ENCODE data around the gene CDC5L. TPM values are rescaled to one million over a fixed set of nuclear protein-coding genes. Genes with fewer than 3 reads are reported as not detected.
"Not testable (repeated sequence)": the region's sequence is repeated elsewhere in the genome, so short reads cannot be mapped to it uniquely, and the experiment has no call there.

The CDC5L gene
- total RNA-seq, 1 donor: 27.2 TPM

DNA sequence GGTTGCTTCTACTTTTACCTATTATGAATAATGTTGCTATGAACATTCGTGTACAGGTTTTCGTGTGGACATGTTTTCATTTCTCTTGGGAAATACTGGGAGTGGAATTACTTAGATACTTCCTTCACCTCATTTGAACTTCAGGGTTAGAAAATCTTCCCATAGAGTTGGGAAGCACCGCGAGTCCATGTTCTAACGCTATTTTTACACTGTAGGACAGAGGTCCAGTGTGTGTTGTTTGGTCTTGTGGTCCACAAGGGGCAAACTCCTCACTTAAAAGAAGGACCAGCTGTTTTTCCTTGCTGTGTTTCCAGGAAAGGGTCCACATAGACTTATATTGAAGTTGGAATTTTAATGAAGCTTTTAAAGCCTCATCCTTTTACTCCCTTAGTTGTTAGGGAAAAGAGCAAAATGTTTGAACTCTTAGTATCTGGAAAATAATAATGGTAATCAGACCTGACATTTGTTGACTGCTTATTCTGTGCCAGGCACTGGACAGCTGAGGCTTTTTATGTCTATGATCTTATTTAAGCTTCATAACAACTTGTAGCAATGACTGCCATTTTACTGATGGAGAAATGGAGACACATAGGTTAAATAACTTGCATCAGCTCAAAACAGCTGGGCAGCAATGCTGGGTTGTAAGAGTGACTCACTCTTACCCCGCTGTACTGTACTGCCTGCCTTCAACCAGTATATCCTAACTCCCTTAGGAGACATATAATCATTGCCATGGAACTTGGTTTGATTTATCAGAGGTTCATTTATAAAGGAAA, 52.0 kb downstream of the CDC5L start:
- TF ChIP-seq, protein P1, sequence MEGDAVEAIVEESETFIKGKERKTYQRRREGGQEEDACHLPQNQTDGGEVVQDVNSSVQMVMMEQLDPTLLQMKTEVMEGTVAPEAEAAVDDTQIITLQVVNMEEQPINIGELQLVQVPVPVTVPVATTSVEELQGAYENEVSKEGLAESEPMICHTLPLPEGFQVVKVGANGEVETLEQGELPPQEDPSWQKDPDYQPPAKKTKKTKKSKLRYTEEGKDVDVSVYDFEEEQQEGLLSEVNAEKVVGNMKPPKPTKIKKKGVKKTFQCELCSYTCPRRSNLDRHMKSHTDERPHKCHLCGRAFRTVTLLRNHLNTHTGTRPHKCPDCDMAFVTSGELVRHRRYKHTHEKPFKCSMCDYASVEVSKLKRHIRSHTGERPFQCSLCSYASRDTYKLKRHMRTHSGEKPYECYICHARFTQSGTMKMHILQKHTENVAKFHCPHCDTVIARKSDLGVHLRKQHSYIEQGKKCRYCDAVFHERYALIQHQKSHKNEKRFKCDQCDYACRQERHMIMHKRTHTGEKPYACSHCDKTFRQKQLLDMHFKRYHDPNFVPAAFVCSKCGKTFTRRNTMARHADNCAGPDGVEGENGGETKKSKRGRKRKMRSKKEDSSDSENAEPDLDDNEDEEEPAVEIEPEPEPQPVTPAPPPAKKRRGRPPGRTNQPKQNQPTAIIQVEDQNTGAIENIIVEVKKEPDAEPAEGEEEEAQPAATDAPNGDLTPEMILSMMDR (IDR thresholded peaks at IDR 0.05; ENCODE audit: insufficient read depth, low read length): no peak
- DNase-seq (ENCODE audit: low read depth): peak; percentile 73
- no peak overlapping the region for H3K4me3 ChIP-seq (ENCODE audit: low read depth, low read length)

DNA sequence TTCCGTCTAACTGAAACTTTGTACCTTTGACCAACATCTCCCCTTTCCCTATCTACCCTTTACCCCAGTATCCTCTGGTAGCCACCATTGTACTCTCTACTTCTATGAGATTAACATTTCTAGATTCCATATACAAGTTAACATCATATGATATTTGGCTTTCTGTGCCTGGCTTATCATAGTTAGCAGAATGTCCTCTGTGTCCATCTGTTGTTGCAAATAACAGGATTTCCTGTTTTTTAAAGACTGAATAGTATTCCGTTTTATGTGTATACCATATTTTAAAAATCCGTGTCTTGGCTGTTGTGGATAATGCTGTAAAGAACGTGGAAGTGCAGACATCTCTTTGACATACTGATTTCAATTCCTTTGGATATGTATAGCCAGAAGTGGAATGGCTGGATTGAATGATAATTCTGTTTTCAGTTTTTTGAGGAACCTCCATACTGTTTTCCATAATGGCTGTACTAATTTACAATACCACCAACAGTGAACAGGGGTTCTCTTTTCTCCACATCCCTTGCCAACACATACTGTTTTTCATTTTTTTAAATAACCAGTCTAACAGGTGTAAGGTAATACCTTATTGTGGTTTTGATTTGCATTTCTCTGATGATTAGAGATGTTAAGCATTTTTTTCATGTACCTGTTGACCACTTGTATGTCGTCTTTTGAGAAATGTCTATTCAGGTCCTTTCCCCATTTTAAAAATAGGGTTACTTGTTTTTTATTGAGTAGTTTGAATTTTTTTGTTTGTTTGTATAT, 53.8 kb downstream of the CDC5L start:
- DNase-seq (ENCODE audit: low read depth): no peak
- no peak overlapping the region for H3K4me3 ChIP-seq (ENCODE audit: low read depth, low read length)
- TF ChIP-seq, protein P1 (IDR thresholded peaks at IDR 0.05; ENCODE audit: insufficient read depth, low read length): no peak

DNA sequence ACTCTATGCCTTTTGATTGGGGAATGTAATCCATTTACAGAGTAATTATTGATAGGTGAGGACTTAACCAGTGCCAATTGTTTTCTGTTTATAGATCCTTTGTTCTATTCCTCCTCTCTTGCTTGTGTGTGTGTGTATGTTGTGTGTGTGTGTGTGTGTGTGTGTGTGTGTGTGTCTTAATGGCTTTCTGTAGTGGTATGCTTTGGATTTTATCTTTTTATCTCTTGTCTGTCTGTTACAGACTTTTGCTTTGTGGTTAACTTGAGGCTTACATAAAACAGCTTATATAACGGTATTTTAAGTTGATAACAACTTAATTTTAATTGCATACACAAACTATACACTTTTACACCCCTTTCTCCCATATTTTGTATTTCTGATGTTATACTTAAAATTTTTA, 54.7 kb downstream of the CDC5L start:
- no peak for DNase-seq (ENCODE audit: low read depth)
- H3K4me3 ChIP-seq (ENCODE audit: low read depth, low read length): no peak overlapping the region
- TF ChIP-seq, protein P1 (IDR thresholded peaks at IDR 0.05; ENCODE audit: insufficient read depth, low read length): no peak

DNA sequence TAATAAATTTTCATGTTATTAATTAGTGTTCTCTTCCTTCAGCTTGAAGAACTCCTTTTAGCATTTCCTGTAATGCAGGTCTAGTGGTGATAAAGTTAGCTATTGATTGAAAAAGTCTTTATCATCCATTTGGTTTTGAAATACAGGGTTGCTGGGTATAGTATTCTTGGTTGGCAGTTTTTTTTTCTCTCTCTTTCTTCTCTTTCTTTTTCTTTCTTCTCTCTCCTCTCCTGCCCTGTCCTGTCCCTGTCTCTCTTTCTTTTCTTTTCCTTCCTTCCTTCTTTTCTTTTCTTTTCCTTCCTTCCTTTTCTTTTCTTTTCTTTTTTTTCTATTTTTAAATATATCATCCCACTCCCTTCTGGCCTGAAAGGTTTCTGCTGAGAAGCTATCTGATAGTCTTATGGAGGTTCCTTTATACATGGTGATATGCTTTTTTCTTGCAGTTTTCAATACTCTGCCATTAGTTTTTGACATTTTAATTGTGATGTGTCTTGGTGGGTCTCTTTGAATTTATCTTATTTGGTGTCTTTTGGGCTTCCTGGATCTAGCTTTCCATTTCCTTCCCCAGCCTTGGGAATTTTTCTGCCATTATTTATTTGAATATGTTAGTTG, 55.4 kb downstream of the CDC5L start:
- H3K4me3 ChIP-seq (ENCODE audit: low read depth, low read length): no peak overlapping the region
- TF ChIP-seq, protein P1 (IDR thresholded peaks at IDR 0.05; ENCODE audit: insufficient read depth, low read length): no peak
- DNase-seq (ENCODE audit: low read depth): no peak

DNA sequence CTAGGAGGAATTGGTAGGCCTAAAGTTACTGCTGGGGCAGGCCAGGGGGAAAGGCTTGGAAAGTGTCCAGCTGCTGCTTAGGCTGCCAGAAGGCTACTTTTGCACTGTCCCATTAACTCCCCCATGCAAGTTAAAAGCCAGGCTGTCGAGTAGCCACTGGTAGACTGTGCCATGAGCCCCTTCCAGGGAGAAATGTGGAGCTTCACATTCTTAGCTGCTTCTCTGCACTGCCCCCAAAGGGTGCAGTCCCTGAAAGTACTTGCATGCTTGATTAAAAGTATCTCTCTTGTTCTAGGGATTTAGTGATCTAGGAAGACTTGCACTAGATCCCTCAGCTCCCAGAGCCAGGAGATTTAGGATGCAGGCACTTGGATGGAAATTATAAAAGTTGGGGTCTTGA, 57.3 kb downstream of the CDC5L start:
- DNase-seq (ENCODE audit: low read depth): no peak
- no peak overlapping the region for H3K4me3 ChIP-seq (ENCODE audit: low read depth, low read length)
- TF ChIP-seq, protein P1 (IDR thresholded peaks at IDR 0.05; ENCODE audit: insufficient read depth, low read length): no peak

DNA sequence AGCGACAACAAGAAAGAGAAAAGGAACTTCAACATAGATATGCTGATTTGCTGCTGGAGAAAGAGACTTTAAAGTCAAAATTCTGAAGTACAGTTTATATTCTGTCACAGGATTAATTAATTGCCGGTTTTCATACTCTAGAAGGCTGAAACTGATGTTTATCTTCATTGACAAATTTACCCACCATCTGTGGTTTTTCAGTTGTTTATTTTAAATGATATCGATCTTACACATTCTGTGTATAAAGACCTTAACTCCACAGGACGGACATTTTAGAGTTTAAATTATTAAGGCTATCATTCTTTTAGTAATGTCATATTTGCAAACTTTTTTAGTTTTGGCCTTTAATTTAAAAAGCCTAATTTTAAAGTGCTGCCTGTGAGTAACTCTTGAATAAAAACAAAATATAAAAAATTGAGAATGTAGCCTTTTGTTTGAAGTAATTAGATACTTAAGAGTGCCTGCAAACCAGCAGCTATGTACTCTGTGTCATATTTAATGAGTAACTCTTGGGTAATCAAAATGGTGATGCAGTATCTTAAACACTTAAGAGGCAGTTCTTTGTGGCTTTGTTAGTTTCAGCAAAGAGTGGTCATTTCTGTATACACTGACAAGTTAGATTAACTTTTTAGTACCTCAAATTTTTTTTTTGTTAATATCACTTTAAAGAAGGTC, 59.3 kb downstream of the CDC5L start:
- TF ChIP-seq, protein P1 (IDR thresholded peaks at IDR 0.05; ENCODE audit: insufficient read depth, low read length): no peak
- no peak overlapping the region for H3K4me3 ChIP-seq (ENCODE audit: low read depth, low read length)
- DNase-seq (ENCODE audit: low read depth): peak; percentile 67

DNA sequence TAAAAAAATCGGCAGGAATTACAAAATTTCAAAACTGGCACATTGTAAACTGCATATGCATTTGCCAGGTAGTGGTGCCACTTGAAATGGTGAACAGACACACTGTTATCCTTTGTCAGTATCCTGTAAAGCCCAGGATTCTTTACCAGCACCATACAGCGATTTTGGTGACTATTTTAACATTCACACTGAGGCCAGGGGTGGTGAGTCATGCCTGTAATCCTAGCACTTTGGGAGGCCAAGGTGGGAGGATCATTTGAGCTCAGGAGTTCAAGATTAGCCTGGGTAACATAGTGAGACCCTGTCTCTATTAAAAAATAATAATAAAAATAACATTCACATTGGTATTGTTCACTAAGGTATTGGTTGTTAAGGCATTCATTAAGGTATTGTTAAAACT, 61.7 kb downstream of the CDC5L start:
- DNase-seq (ENCODE audit: low read depth); H3K4me3 ChIP-seq (ENCODE audit: low read depth, low read length): not testable (repeated sequence)
